ENCODE measurements around the gene SCAMP5.

The SCAMP5 gene

DNA sequence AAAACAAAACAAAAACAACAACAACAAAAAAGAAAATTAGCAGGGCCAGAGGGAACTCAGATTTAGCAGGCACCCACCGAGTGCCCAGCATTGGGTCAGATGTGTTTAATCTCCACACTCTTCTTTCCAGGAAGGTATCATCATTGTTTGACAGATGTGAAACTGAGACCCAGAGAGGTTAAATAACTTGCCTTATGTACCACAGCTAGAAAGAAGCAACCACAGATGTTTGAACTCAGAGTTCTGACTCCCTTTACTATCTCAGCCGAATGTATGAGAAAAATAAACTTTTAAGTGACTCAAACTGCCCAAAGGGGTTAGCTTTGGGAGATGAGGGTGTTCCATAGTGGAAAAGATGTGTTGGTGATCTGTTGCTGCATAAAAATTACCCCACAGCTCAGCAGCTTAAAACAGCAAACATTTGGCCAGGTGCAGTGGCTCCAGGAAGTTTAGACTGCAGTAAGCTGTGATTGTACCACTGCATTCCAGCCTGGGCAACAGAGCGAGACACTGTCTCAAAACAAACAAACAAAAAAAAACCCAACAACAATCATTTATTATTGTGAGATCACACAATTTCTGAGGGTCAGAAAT lies 34.3 kb upstream of the SCAMP5 start:
- peaks cover 3% of the 10 kb centered on the region for H3K79me2 ChIP-seq (ENCODE audit: low read length)
- no peak overlapping the region for H3K4me3 ChIP-seq (ENCODE audit: low read length)
- H2AFZ ChIP-seq (ENCODE audit: low read length): 0 out of 2 replicates have a peak overlapping the region, but pooled peaks have one; percentile 0
- peak overlapping the region; percentile 23; the same call in 1 of the 2 replicates for H3K4me2 ChIP-seq (ENCODE audit: low read depth, low read length)
- no peak overlapping the region for H3K9ac ChIP-seq (ENCODE audit: low read length)
- H3K27me3 ChIP-seq (replicated peaks; ENCODE audit: insufficient read depth, low read length): no peaks in the 10 kb centered on the region
- TF ChIP-seq EZH2 (optimal IDR thresholded peaks at IDR 0.05; ENCODE audit: low read depth, low read length) (no peak), EZH2phosphoT487 (IDR thresholded peaks at IDR 0.05; ENCODE audit: low read length) (no peak)
- TF ChIP-seq, protein P1, sequence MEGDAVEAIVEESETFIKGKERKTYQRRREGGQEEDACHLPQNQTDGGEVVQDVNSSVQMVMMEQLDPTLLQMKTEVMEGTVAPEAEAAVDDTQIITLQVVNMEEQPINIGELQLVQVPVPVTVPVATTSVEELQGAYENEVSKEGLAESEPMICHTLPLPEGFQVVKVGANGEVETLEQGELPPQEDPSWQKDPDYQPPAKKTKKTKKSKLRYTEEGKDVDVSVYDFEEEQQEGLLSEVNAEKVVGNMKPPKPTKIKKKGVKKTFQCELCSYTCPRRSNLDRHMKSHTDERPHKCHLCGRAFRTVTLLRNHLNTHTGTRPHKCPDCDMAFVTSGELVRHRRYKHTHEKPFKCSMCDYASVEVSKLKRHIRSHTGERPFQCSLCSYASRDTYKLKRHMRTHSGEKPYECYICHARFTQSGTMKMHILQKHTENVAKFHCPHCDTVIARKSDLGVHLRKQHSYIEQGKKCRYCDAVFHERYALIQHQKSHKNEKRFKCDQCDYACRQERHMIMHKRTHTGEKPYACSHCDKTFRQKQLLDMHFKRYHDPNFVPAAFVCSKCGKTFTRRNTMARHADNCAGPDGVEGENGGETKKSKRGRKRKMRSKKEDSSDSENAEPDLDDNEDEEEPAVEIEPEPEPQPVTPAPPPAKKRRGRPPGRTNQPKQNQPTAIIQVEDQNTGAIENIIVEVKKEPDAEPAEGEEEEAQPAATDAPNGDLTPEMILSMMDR (IDR thresholded peaks at IDR 0.05; ENCODE audit: low read length): no peak
- peak; percentile 52 for DNase-seq
- H3K36me3 ChIP-seq (replicated peaks; ENCODE audit: insufficient read depth, low read length): no peaks in the 10 kb centered on the region
- H3K9me3 ChIP-seq (replicated peaks; ENCODE audit: insufficient read depth, low read length): no peaks in the 10 kb centered on the region
- H3K9me2 ChIP-seq (replicated peaks; ENCODE audit: insufficient read depth, low read length): no peaks in the 10 kb centered on the region
- H4K20me1 ChIP-seq (ENCODE audit: insufficient read depth, low read length): no peaks in the 10 kb centered on the region
- peak overlapping the region; percentile 44; the same call in 1 of the 2 replicates for H3K27ac ChIP-seq (ENCODE audit: low read length)
- peaks cover 20% of the 10 kb centered on the region for H3K4me1 ChIP-seq (ENCODE audit: low read length)
- H3F3A ChIP-seq (ENCODE audit: insufficient read depth, low read length): peaks cover 5% of the 10 kb centered on the region; the same call in 1 of the 2 replicates

DNA sequence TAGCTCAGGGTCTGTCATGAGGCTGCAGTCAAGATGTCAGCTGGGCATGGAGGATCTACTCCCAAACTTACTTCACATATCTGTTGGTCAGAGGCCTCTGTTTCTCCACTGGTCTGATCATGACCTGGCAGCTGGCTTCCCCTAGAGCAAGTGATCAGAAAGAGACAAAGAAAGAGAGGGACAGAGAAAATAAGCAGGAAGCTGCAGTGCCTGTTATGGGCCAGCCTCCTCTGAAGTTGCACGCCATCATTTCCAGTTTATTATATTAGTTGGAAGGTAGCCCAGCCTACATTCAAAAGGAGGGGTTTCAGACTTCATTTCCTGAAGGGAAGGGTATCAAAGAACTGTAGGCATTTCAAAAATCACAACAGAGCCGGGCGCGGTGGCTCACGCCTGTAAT lies 33.7 kb upstream of the SCAMP5 start:
- no peaks in the 10 kb centered on the region for H3K9me3 ChIP-seq (replicated peaks; ENCODE audit: insufficient read depth, low read length)
- H3K4me1 ChIP-seq (ENCODE audit: low read length): peaks cover 20% of the 10 kb centered on the region
- no peaks in the 10 kb centered on the region for H4K20me1 ChIP-seq (ENCODE audit: insufficient read depth, low read length)
- H3K4me2 ChIP-seq (ENCODE audit: low read depth, low read length): no peak overlapping the region
- peaks cover 5% of the 10 kb centered on the region; the same call in 1 of the 2 replicates for H3F3A ChIP-seq (ENCODE audit: insufficient read depth, low read length)
- H3K27me3 ChIP-seq (replicated peaks; ENCODE audit: insufficient read depth, low read length): no peaks in the 10 kb centered on the region
- H3K9ac ChIP-seq (ENCODE audit: low read length): no peak overlapping the region
- no peak overlapping the region for H3K4me3 ChIP-seq (ENCODE audit: low read length)
- H3K79me2 ChIP-seq (ENCODE audit: low read length): no peaks in the 10 kb centered on the region
- TF ChIP-seq EZH2phosphoT487 (IDR thresholded peaks at IDR 0.05; ENCODE audit: low read length): no peak
- no peak for TF ChIP-seq EZH2 (optimal IDR thresholded peaks at IDR 0.05; ENCODE audit: low read depth, low read length)
- TF ChIP-seq, protein P1 (IDR thresholded peaks at IDR 0.05; ENCODE audit: low read length): no peak
- H3K9me2 ChIP-seq (replicated peaks; ENCODE audit: insufficient read depth, low read length): no peaks in the 10 kb centered on the region
- no peaks in the 10 kb centered on the region for H3K36me3 ChIP-seq (replicated peaks; ENCODE audit: insufficient read depth, low read length)
- DNase-seq: no peak
- 0 out of 2 replicates have a peak overlapping the region, but pooled peaks have one; percentile 0 for H2AFZ ChIP-seq (ENCODE audit: low read length)
- peak overlapping the region; percentile 44; the same call in 1 of the 2 replicates for H3K27ac ChIP-seq (ENCODE audit: low read length)

DNA sequence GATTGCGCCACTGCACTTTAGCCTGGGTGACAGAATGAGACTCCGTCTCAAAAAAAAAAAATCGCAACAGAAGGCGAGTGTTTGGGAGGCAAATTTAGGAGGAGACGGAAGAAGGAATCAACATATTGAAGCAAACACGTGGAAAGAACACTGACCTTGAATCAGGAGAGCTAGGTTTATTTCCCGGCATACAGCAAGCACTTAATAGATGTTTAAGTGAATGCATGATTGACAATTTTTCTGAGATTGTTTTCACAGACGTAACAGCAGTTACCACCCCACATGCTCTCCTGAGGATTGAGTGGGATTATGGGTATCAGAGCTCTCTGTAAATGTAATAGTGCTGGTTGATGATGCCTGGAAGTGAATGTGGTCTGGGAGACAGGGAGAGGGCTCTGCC lies 33.1 kb upstream of the SCAMP5 start:
- Histone ChIP-seq H3K27me3 (replicated peaks; ENCODE audit: insufficient read depth, low read length) (no peaks in the 10 kb centered on the region), H3K4me3 (ENCODE audit: low read length) (no peak overlapping the region), H3K4me2 (ENCODE audit: low read depth, low read length) (no peak overlapping the region), H3K9me3 (replicated peaks; ENCODE audit: insufficient read depth, low read length) (no peaks in the 10 kb centered on the region), H3K27ac (ENCODE audit: low read length) (no peak overlapping the region), H3K79me2 (ENCODE audit: low read length) (no peaks in the 10 kb centered on the region), H3K9ac (ENCODE audit: low read length) (no peak overlapping the region), H3K4me1 (ENCODE audit: low read length) (peaks cover 20% of the 10 kb centered on the region), H3F3A (ENCODE audit: insufficient read depth, low read length) (peaks cover 5% of the 10 kb centered on the region; the same call in 1 of the 2 replicates), H3K9me2 (replicated peaks; ENCODE audit: insufficient read depth, low read length) (no peaks in the 10 kb centered on the region), H3K36me3 (replicated peaks; ENCODE audit: insufficient read depth, low read length) (no peaks in the 10 kb centered on the region), H4K20me1 (ENCODE audit: insufficient read depth, low read length) (no peaks in the 10 kb centered on the region), H2AFZ (ENCODE audit: low read length) (no peak overlapping the region)
- DNase-seq: no peak
- TF ChIP-seq EZH2 (optimal IDR thresholded peaks at IDR 0.05; ENCODE audit: low read depth, low read length): no peak
- TF ChIP-seq EZH2phosphoT487 (IDR thresholded peaks at IDR 0.05; ENCODE audit: low read length): no peak
- TF ChIP-seq, protein P1 (IDR thresholded peaks at IDR 0.05; ENCODE audit: low read length): no peak
